Adrenal gland (tissue), 12 donors: ENCODE results near the gene YARS1. TPM values are rescaled to one million over a fixed set of nuclear protein-coding genes. Genes with fewer than 3 reads are reported as not detected.

Source experiments
- DNase-seq, 7 donors: peaks; one replicate each; pipeline ENCODE4 v3.0.0-alpha.2; 2019 to 2020
- H3K27ac ChIP-seq, 5 donors: fragments of 200-600 bp; sonication (generic) in 4 of 5; 1 replicate in 3 of 5; 2 replicates in 2 of 5; pipeline versions ENCODE4 v1.5.1 to v1.8.0; 2016 to 2020; ENCODE audit warnings: mild to moderate bottlenecking in 1 of 5
- H3K27me3 ChIP-seq: fragments of 200-600 bp; 2 replicates; pipeline ENCODE4 v1.8.0; 2021
- H3K36me3 ChIP-seq, 2 donors: fragments of 200-600 bp; replicated peaks in 1 of 2; 1 replicate in 1 of 2; 2 replicates in 1 of 2; pipeline versions ENCODE4 v1.5.1 to v1.8.0; 2018 to 2022
- H3K4me1 ChIP-seq, 2 donors: fragments of 200-600 bp; replicated peaks in 1 of 2; 1 replicate in 1 of 2; 2 replicates in 1 of 2; pipeline versions ENCODE4 v1.5.1 to v1.8.0; 2018 to 2021
- H3K4me3 ChIP-seq, 4 donors: fragments of 200-600 bp; sonication (generic) in 3 of 4; one replicate each; pipeline ENCODE4 v1.5.1; 2016 to 2018
- H3K9me3 ChIP-seq, 3 donors: fragments of 200-600 bp; sonication (generic) in 1 of 3; replicated peaks in 1 of 3; 1 replicate in 2 of 3; 2 replicates in 1 of 3; pipeline versions ENCODE4 v1.5.1 to v1.8.0; 2016 to 2021
- POLR2A ChIP-seq, 2 donors: fragments of 450-650 bp; IDR thresholded peaks; one replicate each; pipeline ENCODE4 v1.6.1; 2017; ENCODE audit warnings: antibody characterized with exemption in 2 of 2, mild to moderate bottlenecking in 2 of 2, moderate library complexity in 1 of 2
- WGBS, 4 donors: extraction: QIAGEN DNeasy Blood & Tissue Kit in 2 of 4; methylation state at CpG; one replicate each; pipeline versions ENCODE4 v1.1.5 to v1.1.7; 2013 to 2017; 5-methylcytosine and 5-hydroxymethylcytosine counted together
- intact Hi-C, 2 donors: fragments of 100-400 bp; cut with DNase I; formaldehyde crosslinking; loops; one replicate each; pipeline versions ENCODE4 v1.14.1 to v1.15.0; 2022 to 2023
- polyA plus RNA-seq, 3 donors: library from polyadenylated mRNA; stranded (reverse); fragments of 200-250 nt in 2 of 3; fragments of 350-450 nt in 1 of 3; fragmentation: Illumina TruSeq in 1 of 3; extraction: RNeasy Lipid Tissue Mini Kit (QIAGEN cat#74804) in 1 of 3; gene quantifications; one replicate each; pipeline ENCODE4 v1.2.3, GENCODE V29; 2013 to 2014
- total RNA-seq, 9 donors: library from RNA; depleted of rRNA in 4 of 9; stranded (reverse); fragments of >200 nt in 4 of 9; fragments of 120-200 nt in 1 of 9; fragmentation: NEBNext Ultra II Directional in 1 of 9; extraction: Animal tissue kit (Norgen Biotek cat#: 25700) in 1 of 9; gene quantifications; one replicate each; pipeline versions ENCODE4 v1.1.0 to v1.2.4, GENCODE V29; 2013 to 2023
- TF ChIP-seq, protein P1 (sequence below), 6 experiments: fragments of 450-650 bp in 4 of 6; fragments of 200-600 bp in 2 of 6; sonication (generic) in 1 of 6; IDR thresholded peaks; 1 replicate in 5 of 6; 2 replicates in 1 of 6; pipeline versions ENCODE4 v1.5.1 to v1.8.0; 2016 to 2021; ENCODE audit warnings: antibody characterized with exemption in 6 of 6, mild to moderate bottlenecking in 2 of 6, moderate library complexity in 1 of 6
- donor health status: healthy with polysubstance abuse.
- donor health status: Bipolar disorder and iron deficiency.
- donor health status: DM: yes; HTN: yes; CAD: no.
- donor health status: DM: no; HTN: no; CAD: no.
- donor health status: DM: no; HTN: no; CAD: no.
- donor health status: DM: yes; HTN: yes; CAD: no.

YARS1 gene
- total and polyA plus RNA-seq, 12 donors = 55.5 to 190 (median 97.0) TPM

DNA sequence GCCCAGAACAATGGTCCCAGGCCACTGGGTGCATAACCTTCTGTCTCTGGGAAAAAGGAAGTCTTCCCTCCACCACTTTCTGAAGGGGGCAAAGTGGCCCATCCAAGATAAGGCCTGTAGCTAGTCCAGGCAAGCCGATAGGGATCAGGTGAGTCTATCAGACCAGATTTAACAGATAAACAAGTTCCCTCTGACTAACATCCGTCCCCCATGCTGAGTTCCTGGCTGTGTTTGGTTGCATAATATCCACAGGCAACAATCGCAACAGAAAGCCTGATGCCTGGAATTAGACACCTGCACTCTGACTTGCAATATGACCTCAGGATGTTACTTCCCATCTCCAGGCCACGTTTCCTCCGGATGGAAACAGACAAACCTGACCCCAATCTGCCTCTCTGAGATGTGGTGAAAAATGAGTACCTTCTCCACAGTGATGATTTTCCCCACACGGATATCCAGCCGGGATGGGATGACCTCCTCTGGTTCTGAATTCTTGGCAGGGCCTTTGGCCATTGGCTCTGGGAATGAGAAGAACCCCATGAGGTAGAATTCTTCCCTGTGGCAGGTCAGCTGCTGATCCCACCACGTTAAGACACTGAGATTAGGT, 36.4 kb downstream of the YARS1 start:
- TF ChIP-seq, protein P1, sequence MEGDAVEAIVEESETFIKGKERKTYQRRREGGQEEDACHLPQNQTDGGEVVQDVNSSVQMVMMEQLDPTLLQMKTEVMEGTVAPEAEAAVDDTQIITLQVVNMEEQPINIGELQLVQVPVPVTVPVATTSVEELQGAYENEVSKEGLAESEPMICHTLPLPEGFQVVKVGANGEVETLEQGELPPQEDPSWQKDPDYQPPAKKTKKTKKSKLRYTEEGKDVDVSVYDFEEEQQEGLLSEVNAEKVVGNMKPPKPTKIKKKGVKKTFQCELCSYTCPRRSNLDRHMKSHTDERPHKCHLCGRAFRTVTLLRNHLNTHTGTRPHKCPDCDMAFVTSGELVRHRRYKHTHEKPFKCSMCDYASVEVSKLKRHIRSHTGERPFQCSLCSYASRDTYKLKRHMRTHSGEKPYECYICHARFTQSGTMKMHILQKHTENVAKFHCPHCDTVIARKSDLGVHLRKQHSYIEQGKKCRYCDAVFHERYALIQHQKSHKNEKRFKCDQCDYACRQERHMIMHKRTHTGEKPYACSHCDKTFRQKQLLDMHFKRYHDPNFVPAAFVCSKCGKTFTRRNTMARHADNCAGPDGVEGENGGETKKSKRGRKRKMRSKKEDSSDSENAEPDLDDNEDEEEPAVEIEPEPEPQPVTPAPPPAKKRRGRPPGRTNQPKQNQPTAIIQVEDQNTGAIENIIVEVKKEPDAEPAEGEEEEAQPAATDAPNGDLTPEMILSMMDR (IDR thresholded peaks at IDR 0.05) = no peak
- no peak for TF ChIP-seq POLR2A (IDR thresholded peaks at IDR 0.05)
- no peaks in the 10 kb centered on the region for H3K9me3 ChIP-seq
- DNase-seq = no peak
- peaks cover 0 to 87% of the 10 kb centered on the region in 2 donors for H3K36me3 ChIP-seq
- H3K4me3 ChIP-seq = no peak overlapping the region
- WGBS, 4 donors = 57 to 71% (median 65%) methylated on average over 8 of the region's 8 CpGs
- peak overlapping the region in 1 of 5 donors; percentile 14 for H3K27ac ChIP-seq
- H3K4me1 ChIP-seq = peaks cover 0 to 3% of the 10 kb centered on the region in 2 donors
- H3K27me3 ChIP-seq = no peaks in the 10 kb centered on the region
- intact Hi-C loops = no loop called here

DNA sequence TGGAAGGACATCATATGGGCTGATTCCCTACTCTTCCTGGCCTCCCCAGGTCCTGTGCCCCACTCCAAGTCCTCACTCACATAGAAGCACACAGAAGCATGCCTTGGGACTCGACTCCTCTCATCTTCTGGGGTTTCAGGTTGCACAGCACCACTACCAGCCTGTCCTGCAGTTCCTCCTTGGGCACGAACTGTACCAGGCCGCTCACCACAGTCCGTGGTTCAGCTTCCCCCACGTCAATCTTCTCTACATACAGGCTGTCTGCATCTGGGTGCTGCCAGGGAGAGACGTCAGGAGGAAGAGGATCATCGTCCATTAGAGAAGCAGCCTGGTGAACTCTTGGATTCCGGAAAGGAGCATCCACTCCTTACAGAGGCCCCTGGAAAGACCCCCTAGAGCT, 37.2 kb downstream of the YARS1 start:
- 85 to 93% (median 88%) methylated on average over 8 of the region's 8 CpGs for WGBS, 4 donors
- no peaks in the 10 kb centered on the region for H3K9me3 ChIP-seq
- peaks cover 0 to 86% of the 10 kb centered on the region in 2 donors for H3K36me3 ChIP-seq
- DNase-seq = no peak
- no peaks in the 10 kb centered on the region for H3K27me3 ChIP-seq
- intact Hi-C loops = no loop called here
- peaks cover 0 to 8% of the 10 kb centered on the region in 2 donors for H3K4me1 ChIP-seq
- H3K27ac ChIP-seq = peak overlapping the region in 1 of 5 donors; percentile 14
- no peak overlapping the region for H3K4me3 ChIP-seq
- TF ChIP-seq, protein P1 (IDR thresholded peaks at IDR 0.05) = no peak
- TF ChIP-seq POLR2A (IDR thresholded peaks at IDR 0.05) = no peak

DNA sequence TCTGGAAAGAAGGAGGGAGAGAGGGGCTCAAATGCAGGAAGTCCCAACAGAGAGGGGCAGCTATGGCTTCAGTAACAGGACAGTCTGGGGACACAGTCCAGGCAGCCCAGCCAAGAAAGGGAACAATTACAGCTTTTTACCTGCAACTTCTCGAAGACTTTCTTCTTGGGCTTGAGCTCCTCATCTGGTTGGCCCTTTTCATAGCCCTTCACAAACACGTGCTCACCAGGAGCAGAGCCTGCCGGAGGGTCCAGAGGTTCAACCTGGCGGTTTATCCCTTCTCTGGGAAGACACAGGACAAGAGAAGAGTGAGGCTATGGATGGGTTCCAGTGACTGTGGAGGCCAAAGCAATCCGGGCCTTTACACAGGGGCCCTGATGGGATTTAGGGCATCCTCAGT, 37.9 kb downstream of the YARS1 start:
- H3K27me3 ChIP-seq = no peaks in the 10 kb centered on the region
- 87 to 91% (median 91%) methylated on average over 5 of the region's 5 CpGs for whole genome bisulfite sequencing, 4 donors
- H3K36me3 ChIP-seq = peaks cover 0 to 85% of the 10 kb centered on the region in 2 donors
- H3K9me3 ChIP-seq = no peaks in the 10 kb centered on the region
- H3K27ac ChIP-seq = no peak overlapping the region
- TF ChIP-seq, protein P1 (IDR thresholded peaks at IDR 0.05) = no peak
- TF ChIP-seq POLR2A (IDR thresholded peaks at IDR 0.05) = no peak
- intact Hi-C loops = no loop called here
- peaks cover 0 to 11% of the 10 kb centered on the region in 2 donors for H3K4me1 ChIP-seq
- DNase-seq = no peak
- H3K4me3 ChIP-seq = no peak overlapping the region

DNA sequence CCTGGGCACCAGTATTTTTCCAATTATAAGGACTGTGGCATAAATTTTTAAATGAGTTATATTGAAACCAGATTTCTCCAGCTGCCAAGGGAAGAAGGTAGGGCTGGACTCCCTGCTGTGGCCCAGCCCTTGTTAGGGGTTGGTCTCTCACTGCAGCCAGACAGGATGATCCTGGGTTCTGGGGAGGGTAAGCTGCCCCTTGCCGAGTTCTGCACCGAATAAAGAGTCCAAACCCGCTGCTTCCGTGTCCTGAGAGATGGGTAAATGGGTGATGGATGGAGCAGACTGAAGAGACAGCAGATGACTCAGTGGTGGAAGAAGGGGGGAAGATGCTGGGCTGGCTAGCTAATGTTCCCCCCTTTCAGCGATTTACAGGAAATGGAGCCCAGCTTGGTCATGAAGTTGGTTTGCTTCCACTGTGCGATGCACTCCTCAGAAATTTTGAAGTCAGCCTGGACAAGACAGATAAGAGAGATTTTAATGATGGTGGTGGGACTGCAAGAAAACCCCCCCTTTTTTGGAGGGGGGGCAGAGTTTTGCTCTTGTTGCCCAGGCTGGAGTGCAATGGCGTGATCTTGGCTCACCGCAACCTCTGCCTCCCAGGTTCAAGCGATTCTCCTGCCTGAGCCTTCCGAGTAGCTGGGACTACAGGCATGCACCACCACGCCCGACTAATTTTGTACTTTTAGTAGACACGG, 41.4 kb downstream of the YARS1 start:
- TF ChIP-seq, protein P1 (IDR thresholded peaks at IDR 0.05) = no peak
- no peak for TF ChIP-seq POLR2A (IDR thresholded peaks at IDR 0.05)
- Histone ChIP-seq H3K36me3 (peaks cover 0 to 64% of the 10 kb centered on the region in 2 donors), H3K4me3 (no peak overlapping the region), H3K9me3 (no peaks in the 10 kb centered on the region), H3K27me3 (no peaks in the 10 kb centered on the region), H3K4me1 (peaks cover 18 to 29% of the 10 kb centered on the region in 2 donors), H3K27ac (peak overlapping the region; percentile 7 to 56 (median 26))
- 65 to 69% (median 67%) methylated on average over 13 of the region's 13 CpGs for WGBS, 4 donors
- intact Hi-C loops = no loop called here
- DNase-seq = peak in 3 of 7 donors; percentile 35 to 69 (median 54)
